Mucosa of descending colon (tissue), 3 donors: ENCODE data around the gene CWF19L1. TPM values are rescaled to one million over a fixed set of nuclear protein-coding genes. Genes with fewer than 3 reads are reported as not detected.

Source experiments
- ATAC-seq: fragments of 200-7000 bp; cut with Tn5 transposase; one replicate; pipeline ENCODE4 v1.9.1; 2020; ENCODE audit warnings: mild to moderate bottlenecking, moderate library complexity
- DNase-seq, 3 donors: peaks; one replicate each; pipeline ENCODE4 v3.0.0-alpha.2; 2020
- H3K36me3 ChIP-seq: fragments of 200-600 bp; one replicate; pipeline ENCODE4 v1.8.0; 2021; ENCODE audit warnings: low read depth, mild to moderate bottlenecking
- H3K4me1 ChIP-seq: fragments of 200-600 bp; one replicate; pipeline ENCODE4 v1.8.0; 2021; ENCODE audit warnings: low read depth, mild to moderate bottlenecking
- H3K4me3 ChIP-seq: fragments of 200-600 bp; one replicate; pipeline ENCODE4 v1.8.0; 2021; ENCODE audit warnings: mild to moderate bottlenecking
- H3K9me3 ChIP-seq: fragments of 200-600 bp; one replicate; pipeline ENCODE4 v1.8.0; 2021; ENCODE audit warnings: mild to moderate bottlenecking
- CTCF ChIP-seq: fragments of 200-600 bp; IDR thresholded peaks from one replicate; pipeline ENCODE4 v1.8.0; 2022; ENCODE audit warnings: antibody characterized with exemption, mild to moderate bottlenecking
- intact Hi-C, 2 donors: fragments of 100-400 bp; cut with DNase I in 1 of 2; cut with micrococcal nuclease in 1 of 2; formaldehyde crosslinking; loops; one replicate each; pipeline versions ENCODE4 v1.11.0 to v1.11.1; 2022; cut with DNase I, micrococcal nuclease
- total RNA-seq, 3 donors: library from RNA; stranded (reverse); fragmentation: NEBNext Ultra II Directional in 2 of 3; extraction: Animal tissue kit (Norgen Biotek cat#: 25700) in 2 of 3; gene quantifications; one replicate each; pipeline versions ENCODE4 v1.2.1 to v1.2.4, GENCODE V29; 2021 to 2023
- donor health status: DM: no; HTN: no; CAD: no; lungs with moderate emphysema.
- donor health status: DM: no; HTN: no; CAD: no.
- donor health status: DM: no; HTN: yes; CAD: no.

CWF19L1 gene
- total RNA-seq, 3 donors from 2014 or later: 15.5 to 17.0 (median 16.6) TPM

GRCh38 chr10:100192350-100192749 lies 75.1 kb downstream of the CWF19L1 start:
- DNase-seq (no peak), ATAC-seq (no peak)
- Histone ChIP-seq H3K9me3 (no peaks in the 10 kb centered on the region), H3K4me1 (peaks cover 1% of the 10 kb centered on the region), H3K4me3 (no peak overlapping the region), H3K36me3 (no peaks in the 10 kb centered on the region)
- intact Hi-C loops: no loop called here
- TF ChIP-seq CTCF: no peak

- ATAC-seq: peak; percentile 54
- TF ChIP-seq CTCF: no peak
- Histone ChIP-seq H3K4me3 (peak overlapping the region; percentile 79), H3K9me3 (no peaks in the 10 kb centered on the region), H3K36me3 (no peaks in the 10 kb centered on the region), H3K4me1 (peaks cover 21% of the 10 kb centered on the region)
- peak; percentile 54 to 69 (median 59) for DNase-seq
- intact Hi-C loops: loop anchor here in 1 of 2 donors (10.0 kb wide), 1 partner anchor 252 kb away; no protein-coding TSS in a partner anchor
These were observed 80.9 kb downstream of the CWF19L1 start for GRCh38 chr10:100186253-100187212.

- ATAC-seq: peak; percentile 93
- intact Hi-C loops: loop anchor here in 1 of 2 donors (10.0 kb wide), 1 partner anchor 251 kb away; no protein-coding TSS in a partner anchor
- peaks cover 21% of the 10 kb centered on the region for H3K4me1 ChIP-seq
- TF ChIP-seq CTCF: no peak
- H3K9me3 ChIP-seq: no peaks in the 10 kb centered on the region
- H3K36me3 ChIP-seq: no peaks in the 10 kb centered on the region
- peak; percentile 94 to 96 (median 95) for DNase-seq
- peak within 1 kb of the TSS; percentile 79 for H3K4me3 ChIP-seq
These were observed 81.8 kb downstream of the CWF19L1 start, which contains the start of gene ERLIN1 for GRCh38 chr10:100185364-100186252. ERLIN1 (minus strand) TSS chr10:100186029; CDS start chr10:100185626, 403 bp downstream.

- no peak overlapping the region for H3K4me3 ChIP-seq
- peaks cover 29% of the 10 kb centered on the region for H3K4me1 ChIP-seq
- no peak for TF ChIP-seq CTCF
- intact Hi-C loops: loop anchor here in 1 of 2 donors (10.0 kb wide), 1 partner anchor 250 kb away; no protein-coding TSS in a partner anchor
- no peaks in the 10 kb centered on the region for H3K9me3 ChIP-seq
- DNase-seq: no peak
- H3K36me3 ChIP-seq: no peaks in the 10 kb centered on the region
- ATAC-seq: no peak
These were observed 82.6 kb downstream of the CWF19L1 start for GRCh38 chr10:100184840-100185239.

- Histone ChIP-seq H3K9me3 (no peaks in the 10 kb centered on the region), H3K4me3 (no peak overlapping the region), H3K36me3 (no peaks in the 10 kb centered on the region), H3K4me1 (peaks cover 31% of the 10 kb centered on the region)
- no peak for DNase-seq
- intact Hi-C loops: loop anchor here in 1 of 2 donors (10.0 kb wide), 1 partner anchor 250 kb away; no protein-coding TSS in a partner anchor
- ATAC-seq: no peak
- no peak for TF ChIP-seq CTCF
These were observed 83.0 kb downstream of the CWF19L1 start for GRCh38 chr10:100184426-100184825.
